GM12892 (cell line): ENCODE data around the gene ARMC9.
"Not testable (repeated sequence)": the region's sequence is repeated elsewhere in the genome, so short reads cannot be mapped to it uniquely, and the experiment has no call there.

Experiments used
- DNase-seq: peaks from one replicate; pipeline ENCODE4 v3.0.0; 2011; ENCODE audit not compliant: insufficient read length
- FAIRE-seq: peaks from 2 replicates; lab custom pipeline; 2011; peaks lifted over from hg19 to GRCh38; lab: Jason Lieb, UNC
- POLR2A ChIP-seq: IDR thresholded peaks from 2 replicates; pipeline ENCODE4 v1.6.1; 2011; ENCODE audit warnings: low read depth, low read length, control low read depth
- POLR2AphosphoS5 ChIP-seq: IDR thresholded peaks from 2 replicates; pipeline ENCODE4 v1.6.1; 2011; ENCODE audit warnings: low read depth, low read length, control low read depth
- TAF1 ChIP-seq: IDR thresholded peaks from 2 replicates; pipeline ENCODE4 v1.6.1; 2011; ENCODE audit warnings: low read depth, mild to moderate bottlenecking, control low read depth, low read length, borderline replicate concordance

The ARMC9 gene

GRCh38 chr2:231168460-231169139 is 29.8 kb upstream of the ARMC9 start:
- TF ChIP-seq POLR2A (no peak), POLR2AphosphoS5 (no peak), TAF1 (no peak)
- DNase-seq (no peak), FAIRE-seq (no peak)

GRCh38 chr2:231169488-231169887 is 28.9 kb upstream of the ARMC9 start:
- TF ChIP-seq POLR2A (no peak), TAF1 (no peak), POLR2AphosphoS5 (no peak)
- FAIRE-seq: no peak
- no peak for DNase-seq

- FAIRE-seq: peak; percentile 53
- no peak for DNase-seq
- TF ChIP-seq POLR2A: no peak
- TF ChIP-seq POLR2AphosphoS5: no peak
- TF ChIP-seq TAF1: no peak
Observed at GRCh38 chr2:231170055-231170454, 28.4 kb upstream of the ARMC9 start.

- DNase-seq (no peak), FAIRE-seq (no peak)
- TF ChIP-seq POLR2AphosphoS5 (no peak), TAF1 (no peak), POLR2A (no peak)
Observed at GRCh38 chr2:231172025-231172424, 26.4 kb upstream of the ARMC9 start.

- DNase-seq (no peak), FAIRE-seq (no peak)
- TF ChIP-seq POLR2AphosphoS5 (no peak), TAF1 (no peak), POLR2A (no peak)
Observed at GRCh38 chr2:231174211-231174651, 24.2 kb upstream of the ARMC9 start.

- no peak for TF ChIP-seq POLR2A
- no peak for TF ChIP-seq TAF1
- no peak for TF ChIP-seq POLR2AphosphoS5
- DNase-seq (no peak), FAIRE-seq (no peak)
Observed at GRCh38 chr2:231176066-231176465, 22.4 kb upstream of the ARMC9 start.

- FAIRE-seq (no peak), DNase-seq (no peak)
- TF ChIP-seq POLR2A: no peak
Observed at GRCh38 chr2:231177156-231178025, 21.0 kb upstream of the ARMC9 start.

GRCh38 chr2:231178805-231179204 is 19.6 kb upstream of the ARMC9 start:
- FAIRE-seq: peak; percentile 9
- DNase-seq: not testable (repeated sequence)

GRCh38 chr2:231181860-231182512 is 16.4 kb upstream of the ARMC9 start:
- FAIRE-seq (peak; percentile 64), DNase-seq (no peak)
- TF ChIP-seq TAF1 (no peak), POLR2A (no peak), POLR2AphosphoS5 (no peak; the same call in 1 of the 2 replicates)

GRCh38 chr2:231182513-231182899 is 15.9 kb upstream of the ARMC9 start:
- FAIRE-seq: no peak

GRCh38 chr2:231183851-231184250 is 14.6 kb upstream of the ARMC9 start:
- TF ChIP-seq POLR2AphosphoS5: no peak
- DNase-seq (no peak), FAIRE-seq (no peak)

More at GRCh38 chr2:231182513-231182899, 15.9 kb upstream of the ARMC9 start:
- DNase-seq: no peak
- TF ChIP-seq TAF1 (no peak), POLR2AphosphoS5 (no peak), POLR2A (no peak)
